Testis (tissue), 3 donors: ENCODE results near the gene CEP104. TPM values are rescaled to one million over a fixed set of nuclear protein-coding genes. Genes with fewer than 3 reads are reported as not detected.

ENCODE experiments used
- DNase-seq: peaks from one replicate; pipeline ENCODE4 v3.0.0-alpha.2; 2019
- H3K27ac ChIP-seq, 2 donors: fragments of 200-600 bp; sonication (generic); one replicate each; pipeline ENCODE4 v1.5.1; 2019
- H3K27me3 ChIP-seq: fragments of 200-600 bp; sonication (generic); one replicate; pipeline ENCODE4 v1.5.1; 2019
- H3K36me3 ChIP-seq: fragments of 200-600 bp; sonication (generic); one replicate; pipeline ENCODE4 v1.5.1; 2017; ENCODE audit warnings: low read depth; ENCODE audit errors: missing control alignments
- H3K4me1 ChIP-seq: fragments of 200-600 bp; sonication (generic); one replicate; pipeline ENCODE4 v1.5.1; 2019
- H3K4me3 ChIP-seq, 2 donors: fragments of 200-600 bp; sonication (generic); one replicate each; pipeline ENCODE4 v1.5.1; 2017 to 2019
- H3K9me3 ChIP-seq: fragments of 200-600 bp; sonication (generic); one replicate; pipeline ENCODE4 v1.5.1; 2017
- CTCF ChIP-seq, 3 experiments: fragments of 450-650 bp in 2 of 3; fragments of 200-600 bp in 1 of 3; sonication (generic) in 1 of 3; IDR thresholded peaks; one replicate each; pipeline ENCODE4 v1.5.1; 2016 to 2019; ENCODE audit warnings: antibody characterized with exemption in 3 of 3, mild to moderate bottlenecking in 2 of 3, moderate library complexity in 1 of 3
- POLR2A ChIP-seq: fragments of 450-650 bp; IDR thresholded peaks from one replicate; pipeline ENCODE4 v1.6.1; 2017; ENCODE audit warnings: antibody characterized with exemption, mild to moderate bottlenecking, moderate library complexity
- WGBS, 2 donors: methylation state at CpG; one replicate each; pipeline ENCODE4 v1.1.5; 2018; 5-methylcytosine and 5-hydroxymethylcytosine counted together
- intact Hi-C: fragments of 100-400 bp; cut with DNase I; formaldehyde crosslinking; loops from one replicate; pipeline ENCODE4 v1.15.1; 2023; ENCODE audit warnings: low total_unique reads
- polyA plus RNA-seq: library from polyadenylated mRNA; stranded (reverse); fragments of 350-450 nt; fragmentation: Illumina TruSeq; extraction: RNeasy Lipid Tissue Mini Kit (QIAGEN cat#74804); gene quantifications from one replicate; pipeline ENCODE4 v1.2.3, GENCODE V29; 2014; ENCODE audit warnings: low read depth, low replicate concordance; ENCODE audit not compliant: insufficient read depth
- total RNA-seq, 2 donors: library from RNA; depleted of rRNA; stranded (reverse); fragments of >200 nt; gene quantifications; one replicate each; pipeline ENCODE4 v1.2.3, GENCODE V29; 2016

Gene CEP104
- total and polyA plus RNA-seq, 3 donors from 2014 or later: 41.5 to 80.4 (median 55.1) TPM

DNA sequence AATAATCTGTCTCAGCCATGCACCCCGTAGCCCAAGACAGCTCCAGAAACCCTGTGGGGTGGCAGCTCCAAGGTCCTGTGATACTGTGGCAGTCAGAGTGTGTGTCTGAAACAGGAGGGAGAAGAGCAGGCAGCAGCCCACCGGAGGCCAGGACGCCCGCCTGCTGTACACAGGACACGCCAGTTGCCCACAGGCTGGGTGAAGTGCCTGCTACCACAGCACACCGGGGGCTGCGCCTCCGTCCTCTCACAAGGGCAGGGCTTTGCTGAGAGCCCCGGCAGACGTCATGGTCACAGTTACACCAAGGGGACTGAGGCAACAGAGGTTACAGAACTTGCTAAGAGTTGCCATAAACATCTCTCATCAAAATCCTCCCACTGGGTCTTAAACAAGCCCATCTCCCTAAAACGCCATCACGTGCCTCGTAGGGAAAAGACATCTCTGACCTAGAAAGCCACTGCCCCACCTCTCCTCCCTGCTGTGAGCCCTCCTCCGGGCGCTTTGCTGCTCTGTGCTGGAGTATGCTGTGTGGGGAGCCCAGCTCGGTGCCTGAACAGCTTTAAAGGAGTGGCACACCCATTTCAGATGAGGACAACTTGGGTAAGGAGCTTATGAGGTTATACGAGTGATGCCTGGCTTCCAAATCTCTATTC lies 37.7 kb upstream of the CEP104 start:
- Histone ChIP-seq H3K27ac (no peak overlapping the region), H3K4me3 (no peak overlapping the region), H3K36me3 (no peaks in the 10 kb centered on the region), H3K4me1 (peaks cover 4% of the 10 kb centered on the region), H3K27me3 (no peaks in the 10 kb centered on the region), H3K9me3 (no peaks in the 10 kb centered on the region)
- intact Hi-C loops: no loop called here
- 91 to 92% methylated on average over 17 of the region's 17 CpGs for WGBS, 2 donors
- TF ChIP-seq CTCF (IDR thresholded peaks at IDR 0.05) (no peak), POLR2A (no peak)
- DNase-seq: no peak

DNA sequence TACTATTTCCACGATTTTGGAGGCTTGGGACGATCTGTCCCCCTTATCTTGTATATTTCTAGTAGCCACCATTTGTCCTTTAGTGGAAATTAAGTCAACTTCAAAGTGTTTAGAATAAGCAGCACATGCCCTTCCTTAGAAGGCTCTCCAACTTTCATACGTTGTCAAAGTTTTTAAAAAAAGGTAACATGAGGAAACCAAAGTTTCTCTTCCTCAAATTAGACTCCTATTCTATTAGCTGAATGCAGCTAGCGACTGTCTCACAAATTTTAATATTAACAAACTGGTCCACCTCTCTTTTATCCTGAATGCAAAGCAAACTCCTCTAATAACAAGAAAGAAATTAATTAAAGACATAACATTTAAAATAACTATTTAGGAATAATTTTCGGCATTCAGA lies 36.2 kb upstream of the CEP104 start:
- whole genome bisulfite sequencing, 2 donors: 55 to 66% methylated on average over 5 of the region's 5 CpGs
- H3K4me3 ChIP-seq: no peak overlapping the region
- H3K36me3 ChIP-seq: no peaks in the 10 kb centered on the region
- no peaks in the 10 kb centered on the region for H3K27me3 ChIP-seq
- no peak for TF ChIP-seq CTCF (IDR thresholded peaks at IDR 0.05)
- TF ChIP-seq POLR2A: no peak
- intact Hi-C loops: no loop called here
- DNase-seq: no peak
- no peak overlapping the region for H3K27ac ChIP-seq
- H3K9me3 ChIP-seq: no peaks in the 10 kb centered on the region
- no peaks in the 10 kb centered on the region for H3K4me1 ChIP-seq

- TF ChIP-seq POLR2A (no peak), CTCF (IDR thresholded peaks at IDR 0.05) (no peak)
- Histone ChIP-seq H3K9me3 (no peaks in the 10 kb centered on the region), H3K36me3 (no peaks in the 10 kb centered on the region), H3K4me1 (no peaks in the 10 kb centered on the region), H3K27ac (no peak overlapping the region), H3K27me3 (no peaks in the 10 kb centered on the region), H3K4me3 (no peak overlapping the region)
- intact Hi-C loops: no loop called here
- 46 to 56% methylated on average over 14 of the region's 14 CpGs for WGBS, 2 donors
- DNase-seq: peak; percentile 75
Measured at GRCh38 chr1:3892748-3893147, 35.7 kb upstream of the CEP104 start.

- Histone ChIP-seq H3K9me3 (no peaks in the 10 kb centered on the region), H3K4me3 (no peak overlapping the region), H3K27ac (no peak overlapping the region), H3K27me3 (no peaks in the 10 kb centered on the region), H3K36me3 (no peaks in the 10 kb centered on the region), H3K4me1 (no peaks in the 10 kb centered on the region)
- DNase-seq: no peak
- intact Hi-C loops: no loop called here
- 89 to 93% methylated on average over 15 to 17 of the region's 17 CpGs for WGBS, 2 donors
- TF ChIP-seq POLR2A (no peak), CTCF (IDR thresholded peaks at IDR 0.05) (no peak)
Measured at GRCh38 chr1:3891329-3891865, 34.4 kb upstream of the CEP104 start.
